Activated CD4-positive, alpha-beta T cell treated with anti-CD3 and anti-CD28 coated beads for 36 hours (primary cell): ENCODE results near the gene CIC. TPM values are rescaled to one million over a fixed set of nuclear protein-coding genes. Genes with fewer than 3 reads are reported as not detected.

Experiments used
- ATAC-seq: fragments of 200-7000 bp; cut with Tn5 transposase; one replicate; pipeline ENCODE4 v1.10.0; 2021; ENCODE audit warnings: mild to moderate bottlenecking, moderate library complexity
- CTCF ChIA-PET: fragments of 350-600 bp; sonication (Branson Sonifier 250); formaldehyde crosslinking; loops from one replicate; lab custom pipeline; 2021; ENCODE audit warnings: antibody characterized with exemption; lab: Charles Lee
- POLR2A ChIA-PET: fragments of 350-600 bp; sonication (Branson Sonifier 250); formaldehyde crosslinking; loops from one replicate; lab custom pipeline; 2021; ENCODE audit warnings: antibody characterized with exemption, inconsistent platforms; lab: Charles Lee
- DNase-seq: peaks from one replicate; pipeline ENCODE4 v3.0.0-alpha.2; 2020
- H3K27ac Mint-ChIP-seq: one replicate; pipeline ENCODE4 v1.8.0; 2021; ENCODE audit warnings: mixed read lengths
- H3K27me3 Mint-ChIP-seq: one replicate; pipeline ENCODE4 v1.8.0; 2021; ENCODE audit warnings: mixed read lengths
- H3K36me3 Mint-ChIP-seq: one replicate; pipeline ENCODE4 v1.8.0; 2021; ENCODE audit warnings: low read depth, mixed read lengths
- H3K4me1 Mint-ChIP-seq: one replicate; pipeline ENCODE4 v1.8.0; 2021; ENCODE audit warnings: mixed read lengths
- H3K4me3 Mint-ChIP-seq: one replicate; pipeline ENCODE4 v1.8.0; 2021; ENCODE audit warnings: mild to moderate bottlenecking, moderate library complexity, mixed read lengths
- H3K9me3 Mint-ChIP-seq: one replicate; pipeline ENCODE4 v1.8.0; 2021; ENCODE audit warnings: low read depth, mixed read lengths
- intact Hi-C, 2 experiments: fragments of 100-400 bp; cut with DNase I in 1 of 2; cut with micrococcal nuclease in 1 of 2; formaldehyde crosslinking; loops; one replicate each; pipeline versions ENCODE4 v1.14.2 to v1.15.1; 2022 to 2024; cut with DNase I, micrococcal nuclease
- total RNA-seq, 2 experiments: library from RNA; stranded (reverse); gene quantifications; one replicate each; pipeline ENCODE4 v1.2.3, GENCODE V29; 2021

The CIC gene
- total RNA-seq, 2 experiments from 2014 or later = 62.8 to 66.3 TPM

- POLR2A ChIA-PET = interaction anchor here (1.6 kb wide), 1 partner anchor 36 kb away, joined by 8 read pairs; no protein-coding TSS in a partner anchor
- Mint-ChIP-seq H3K27ac (peak overlapping the region; percentile 94), H3K4me3 (peak overlapping the region; percentile 93), H3K27me3 (no peaks in the 10 kb centered on the region), H3K36me3 (peaks cover 11% of the 10 kb centered on the region), H3K4me1 (peaks cover 42% of the 10 kb centered on the region), H3K9me3 (no peaks in the 10 kb centered on the region)
- intact Hi-C loops = loop anchor here (1.0 kb wide), 3 partner anchors 10 to 81 kb away; partner anchors contain the start of gene MEGF8 (in 2 of the 2)
- ATAC-seq = peak; percentile 49
- CTCF ChIA-PET = interaction anchor here (0.6 to 5.9 kb wide), 14 partner anchors 8 to 385 kb away, joined by 3 to 50 read pairs (median 4); partner anchors contain the start of genes POU2F2, RPS19 and ZNF526
- DNase-seq = peak; percentile 96
Observed at GRCh38 chr19:42244347-42245220, 24.5 kb upstream of the CIC start.

- Mint-ChIP-seq H3K27me3 (no peaks in the 10 kb centered on the region), H3K36me3 (peaks cover 9% of the 10 kb centered on the region), H3K9me3 (no peaks in the 10 kb centered on the region), H3K4me1 (peaks cover 35% of the 10 kb centered on the region), H3K4me3 (peak overlapping the region; percentile 93), H3K27ac (peak overlapping the region; percentile 89)
- POLR2A ChIA-PET = interaction anchor here (0.5 to 1.6 kb wide), 2 partner anchors 19 to 35 kb away, joined by 5 to 8 read pairs; no protein-coding TSS in a partner anchor
- no peak for ATAC-seq
- CTCF ChIA-PET = interaction anchor here (0.6 to 5.9 kb wide), 13 partner anchors 9 to 386 kb away, joined by 3 to 50 read pairs (median 4); partner anchors contain the start of genes RPS19 and ZNF526
- no peak for DNase-seq
- intact Hi-C loops = no loop called here
Observed at GRCh38 chr19:42245231-42245630, 23.8 kb upstream of the CIC start.

DNA sequence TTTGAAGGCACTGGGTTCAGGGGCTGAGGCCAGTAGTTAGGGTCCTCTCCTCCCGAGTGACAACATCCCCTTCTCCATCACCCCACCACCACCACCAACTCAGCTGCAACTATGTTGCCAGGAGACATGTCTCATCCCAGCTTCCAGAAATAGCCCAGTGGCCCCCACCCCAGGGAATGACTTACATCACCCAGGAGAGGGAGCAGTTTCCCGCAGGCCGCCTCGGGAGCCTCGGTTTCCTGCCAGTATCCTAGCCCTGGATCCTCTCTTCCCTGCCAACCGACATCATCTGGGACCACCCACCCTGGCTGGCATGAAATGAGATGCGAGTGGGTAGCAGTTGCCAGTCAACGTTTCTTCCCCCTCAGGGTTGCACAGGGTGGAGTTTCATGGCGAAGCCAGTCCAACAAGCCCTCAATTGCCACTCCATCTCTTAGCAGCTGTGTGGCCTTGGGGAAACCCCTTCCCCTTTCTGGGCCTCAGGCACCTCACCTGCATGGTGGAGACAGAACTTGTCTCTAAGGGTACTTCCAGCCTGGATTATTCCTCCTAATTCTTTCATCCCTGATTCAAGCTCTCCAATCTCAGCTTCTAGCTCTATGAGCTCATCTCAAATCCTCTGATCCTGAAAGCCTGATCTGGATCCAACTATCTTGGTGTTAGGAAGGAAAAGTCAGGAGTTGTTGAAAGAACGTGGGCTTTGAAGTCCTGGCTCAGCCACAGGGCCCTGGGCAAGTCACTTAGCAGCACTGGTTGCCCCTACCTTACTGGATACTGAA is 22.7 kb upstream of the CIC start:
- peaks cover 6% of the 10 kb centered on the region for H3K36me3 Mint-ChIP-seq
- intact Hi-C loops = no loop called here

DNA sequence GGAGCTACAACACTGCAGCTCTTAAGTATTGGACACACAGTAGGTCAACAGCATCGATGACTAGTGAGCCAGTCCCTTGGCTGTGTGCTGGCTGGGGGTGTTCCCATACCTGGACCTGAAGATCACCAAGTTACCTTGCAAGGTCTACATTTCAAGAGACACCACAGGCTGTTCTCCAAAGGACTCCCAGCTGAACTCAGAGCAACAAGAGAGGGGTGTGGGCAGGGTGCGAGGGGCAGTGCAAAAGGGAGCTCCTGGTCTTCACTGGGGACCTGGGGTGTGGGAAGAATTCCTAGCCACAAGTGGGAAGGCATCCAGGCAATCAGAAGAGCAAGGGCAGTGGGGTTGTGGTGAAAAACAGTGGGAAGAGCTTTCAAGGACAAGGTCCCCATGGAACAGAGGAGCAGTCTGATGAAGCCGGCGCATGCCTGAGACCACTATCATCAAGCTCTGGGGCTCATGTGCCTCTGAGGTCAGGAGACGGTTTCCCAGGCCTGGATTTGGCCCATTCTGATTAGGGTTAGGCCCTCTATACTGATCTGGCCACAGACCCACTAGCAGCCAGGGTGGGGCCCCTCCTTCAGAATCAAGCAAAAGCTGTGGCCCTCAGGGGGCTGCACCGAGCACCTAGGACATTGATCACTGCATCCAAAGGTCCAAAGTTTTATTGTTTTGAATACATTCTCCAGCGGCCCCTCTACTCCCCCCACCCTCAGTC is 22.0 kb upstream of the CIC start:
- peaks cover 35% of the 10 kb centered on the region for H3K4me1 Mint-ChIP-seq
- no peaks in the 10 kb centered on the region for H3K27me3 Mint-ChIP-seq
- H3K27ac Mint-ChIP-seq = no peak overlapping the region
- DNase-seq (no peak), ATAC-seq (no peak)
- ChIA-PET CTCF (interaction anchor here (0.9 to 5.9 kb wide), 3 partner anchors 24 to 140 kb away, joined by 4 to 50 read pairs (median 4); no protein-coding TSS in a partner anchor), POLR2A (interaction anchor here (1.7 kb wide), 1 partner anchor 33 kb away, joined by 6 read pairs; no protein-coding TSS in a partner anchor)
- peaks cover 9% of the 10 kb centered on the region for H3K36me3 Mint-ChIP-seq
- intact Hi-C loops = no loop called here
- no peaks in the 10 kb centered on the region for H3K9me3 Mint-ChIP-seq
- H3K4me3 Mint-ChIP-seq = no peak overlapping the region

More for the DNA sequence above, 22.7 kb upstream of the CIC start:
- DNase-seq (peak; percentile 39), ATAC-seq (no peak)
- Mint-ChIP-seq H3K4me1 (peaks cover 33% of the 10 kb centered on the region), H3K27ac (peak overlapping the region; percentile 42), H3K27me3 (no peaks in the 10 kb centered on the region), H3K9me3 (no peaks in the 10 kb centered on the region), H3K4me3 (no peak overlapping the region)
- ChIA-PET POLR2A (interaction anchor here (0.5 to 1.7 kb wide), 2 partner anchors 18 to 33 kb away, joined by 5 to 6 read pairs; no protein-coding TSS in a partner anchor), CTCF (interaction anchor here (0.9 to 5.9 kb wide), 6 partner anchors 25 to 140 kb away, joined by 3 to 50 read pairs (median 4); no protein-coding TSS in a partner anchor)

DNA sequence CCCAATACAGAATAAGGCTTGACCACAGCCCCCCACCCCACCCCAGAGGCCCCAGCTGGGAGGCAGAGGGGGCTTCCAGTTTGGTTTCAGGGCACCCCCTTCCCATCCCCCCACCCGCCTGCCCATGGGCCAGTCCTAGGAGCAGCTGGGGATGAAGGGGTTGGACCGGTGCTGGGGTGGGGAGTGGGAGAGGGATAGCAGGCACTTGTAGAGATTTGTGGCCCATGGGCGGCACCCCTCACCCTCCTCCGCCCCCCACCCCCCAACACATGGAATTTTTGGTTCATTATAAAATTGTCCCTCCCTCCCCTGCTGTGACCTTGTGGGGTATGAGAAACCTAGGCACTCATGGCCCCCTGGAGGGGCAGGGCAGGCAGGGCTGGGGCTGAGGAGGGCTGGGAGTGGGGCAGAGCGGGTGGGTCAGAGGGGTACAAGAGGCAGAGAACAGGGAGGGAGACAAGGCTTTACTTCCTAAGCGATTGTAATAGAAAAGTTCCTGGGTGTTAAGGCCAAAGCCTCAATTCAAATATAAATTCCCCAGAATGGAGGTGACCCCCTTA is 21.3 kb upstream of the CIC start:
- Mint-ChIP-seq H3K4me3 (no peak overlapping the region), H3K27ac (no peak overlapping the region), H3K27me3 (no peaks in the 10 kb centered on the region), H3K36me3 (peaks cover 11% of the 10 kb centered on the region), H3K4me1 (peaks cover 42% of the 10 kb centered on the region), H3K9me3 (no peaks in the 10 kb centered on the region)
- intact Hi-C loops = no loop called here
- POLR2A ChIA-PET = interaction anchor here (1.7 kb wide), 1 partner anchor 32 kb away, joined by 6 read pairs; no protein-coding TSS in a partner anchor
- CTCF ChIA-PET = interaction anchor here (0.6 to 5.9 kb wide), 2 partner anchors 32 to 67 kb away, joined by 3 to 50 read pairs; no protein-coding TSS in a partner anchor
- DNase-seq = no peak
- ATAC-seq = no peak

GRCh38 chr19:42248270-42249148 is 20.5 kb upstream of the CIC start:
- DNase-seq (no peak), ATAC-seq (no peak)
- Mint-ChIP-seq H3K27me3 (no peaks in the 10 kb centered on the region), H3K9me3 (no peaks in the 10 kb centered on the region), H3K27ac (no peak overlapping the region), H3K4me3 (no peak overlapping the region), H3K4me1 (peaks cover 43% of the 10 kb centered on the region), H3K36me3 (peaks cover 17% of the 10 kb centered on the region)
- ChIA-PET POLR2A (no interaction called here), CTCF (interaction anchor here (0.6 to 0.7 kb wide), 2 partner anchors 31 to 67 kb away, joined by 3 read pairs; no protein-coding TSS in a partner anchor)
- intact Hi-C loops = no loop called here

DNA sequence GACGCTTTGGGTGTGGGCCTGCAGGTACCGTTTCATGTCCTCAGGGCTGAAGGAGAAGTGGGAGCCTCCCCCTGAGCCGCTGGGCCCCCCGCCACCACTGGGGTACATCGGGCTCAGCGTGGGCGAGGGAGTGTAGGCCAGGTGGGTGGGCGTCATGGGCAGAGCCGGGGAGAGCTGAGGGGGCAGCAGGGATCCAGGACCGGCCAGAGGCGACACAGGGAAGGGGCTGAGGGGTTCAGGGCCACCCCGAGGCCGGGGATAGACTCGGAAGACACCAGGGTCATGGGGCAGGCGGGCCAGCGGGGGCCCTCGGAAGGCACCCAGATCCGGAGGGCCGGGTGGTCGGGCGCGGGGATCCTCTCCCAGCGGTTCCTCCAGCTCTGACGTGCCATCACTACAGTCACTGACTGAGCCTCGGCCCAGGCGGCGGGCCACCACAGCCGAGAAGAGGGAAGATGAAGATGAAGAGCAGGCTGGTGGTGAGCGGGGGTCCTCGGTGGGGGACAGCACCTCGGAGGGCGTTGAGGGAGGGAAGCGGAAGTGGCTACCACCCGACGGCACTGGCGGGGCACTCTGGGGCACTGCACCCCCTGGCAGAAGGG is 19.8 kb upstream of the CIC start:
- H3K36me3 Mint-ChIP-seq = peaks cover 17% of the 10 kb centered on the region
- H3K4me1 Mint-ChIP-seq = peaks cover 43% of the 10 kb centered on the region
- no peak for ATAC-seq
- H3K4me3 Mint-ChIP-seq = no peak overlapping the region
- no peak overlapping the region for H3K27ac Mint-ChIP-seq
- H3K9me3 Mint-ChIP-seq = no peaks in the 10 kb centered on the region
- ChIA-PET CTCF (interaction anchor here (1.7 kb wide), 1 partner anchor 30 kb away, joined by 5 read pairs; no protein-coding TSS in a partner anchor), POLR2A (no interaction called here)
- intact Hi-C loops = no loop called here
- H3K27me3 Mint-ChIP-seq = no peaks in the 10 kb centered on the region
- DNase-seq = no peak

- Mint-ChIP-seq H3K4me3 (no peak overlapping the region), H3K36me3 (peaks cover 17% of the 10 kb centered on the region), H3K4me1 (peaks cover 43% of the 10 kb centered on the region), H3K27me3 (no peaks in the 10 kb centered on the region), H3K9me3 (no peaks in the 10 kb centered on the region), H3K27ac (no peak overlapping the region)
- ChIA-PET POLR2A (no interaction called here), CTCF (interaction anchor here (1.7 to 1.9 kb wide), 2 partner anchors 30 to 47 kb away, joined by 5 to 7 read pairs; no protein-coding TSS in a partner anchor)
- intact Hi-C loops = no loop called here
- no peak for ATAC-seq
- no peak for DNase-seq
Observed at GRCh38 chr19:42249769-42250168, 19.3 kb upstream of the CIC start.

DNA sequence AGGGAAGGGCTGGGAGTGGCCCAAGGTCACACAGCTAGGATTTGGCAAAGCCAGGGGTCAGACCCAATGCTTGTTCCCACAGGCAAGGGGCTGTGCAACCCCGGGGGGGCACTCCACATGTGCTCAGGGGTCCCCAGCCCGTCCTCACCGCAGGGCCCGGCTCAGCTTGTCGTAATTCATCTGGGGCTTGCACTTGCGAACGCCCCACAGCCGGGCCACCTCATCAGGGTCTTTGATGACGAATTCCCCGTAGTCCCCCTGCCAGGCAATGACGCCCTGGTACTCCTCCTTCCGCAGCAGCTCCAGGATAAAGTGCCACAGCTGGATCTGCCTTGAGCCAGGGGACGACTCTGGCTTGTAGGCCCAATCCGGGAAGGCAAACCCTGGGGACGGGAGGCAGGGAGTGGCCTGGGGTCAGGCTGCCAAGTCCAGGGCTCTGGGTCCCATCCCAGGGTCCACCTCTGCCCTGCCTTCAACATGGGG is 18.8 kb upstream of the CIC start:
- DNase-seq = no peak
- Mint-ChIP-seq H3K27me3 (no peaks in the 10 kb centered on the region), H3K27ac (peak overlapping the region; percentile 72), H3K4me1 (peaks cover 38% of the 10 kb centered on the region), H3K9me3 (no peaks in the 10 kb centered on the region), H3K4me3 (no peak overlapping the region), H3K36me3 (peaks cover 17% of the 10 kb centered on the region)
- ChIA-PET CTCF (interaction anchor here (1.3 to 1.9 kb wide), 3 partner anchors 20 to 47 kb away, joined by 5 to 7 read pairs (median 5); no protein-coding TSS in a partner anchor), POLR2A (interaction anchor here (0.6 to 1.2 kb wide), 2 partner anchors 38 to 142 kb away, joined by 3 read pairs; no protein-coding TSS in a partner anchor)
- ATAC-seq = no peak
- intact Hi-C loops = no loop called here
